HG03175 (cell line): Measurements from ENCODE around the gene GPR55.

Experiments used
- ATAC-seq: cut with Tn5 transposase; IDR thresholded peaks from one replicate; pipeline ENCODE4 v1.9.1; 2021; ENCODE audit warnings: mild to moderate bottlenecking, moderate library complexity; ENCODE audit not compliant: unreplicated experiment

Gene GPR55

GRCh38 chr2:230887342-230887741 lies 37.7 kb downstream of the GPR55 start:
- no peak for ATAC-seq

- no peak for ATAC-seq
Measured at GRCh38 chr2:230886671-230887071, 38.4 kb downstream of the GPR55 start.

- no peak for ATAC-seq
Measured at GRCh38 chr2:230886206-230886605, 38.8 kb downstream of the GPR55 start.

- no peak for ATAC-seq
Measured at GRCh38 chr2:230885463-230886130, 39.4 kb downstream of the GPR55 start.

GRCh38 chr2:230881840-230882239 lies 43.2 kb downstream of the GPR55 start:
- ATAC-seq, result no peak

- no peak for ATAC-seq
Measured at GRCh38 chr2:230879891-230880290, 45.2 kb downstream of the GPR55 start.

- no peak for ATAC-seq
Measured at GRCh38 chr2:230879271-230879882, 45.7 kb downstream of the GPR55 start.

- ATAC-seq, result no peak
Measured at GRCh38 chr2:230878599-230879188, 46.3 kb downstream of the GPR55 start.

GRCh38 chr2:230877759-230878598 lies 47.1 kb downstream of the GPR55 start:
- ATAC-seq, result peak; percentile 9

GRCh38 chr2:230877116-230877758 lies 47.8 kb downstream of the GPR55 start:
- ATAC-seq, result peak; percentile 31

- ATAC-seq, result no peak
Measured at GRCh38 chr2:230875347-230876315, 49.4 kb downstream of the GPR55 start.

- ATAC-seq, result no peak
Measured at GRCh38 chr2:230874876-230875275, 50.2 kb downstream of the GPR55 start.

GRCh38 chr2:230874456-230874855 lies 50.6 kb downstream of the GPR55 start:
- ATAC-seq, result no peak

GRCh38 chr2:230873661-230874401 lies 51.2 kb downstream of the GPR55 start:
- peak; percentile 70 for ATAC-seq

GRCh38 chr2:230872968-230873660 lies 51.9 kb downstream of the GPR55 start:
- ATAC-seq, result peak; percentile 57

- no peak for ATAC-seq
Measured at GRCh38 chr2:230872151-230872967, 52.7 kb downstream of the GPR55 start.

GRCh38 chr2:230871361-230872150 lies 53.5 kb downstream of the GPR55 start:
- no peak for ATAC-seq
